GM12872 (cell line): ENCODE results near the gene NAA16.
A peak's percentile ranks its signal among the peaks of the same experiment; 100 is the strongest.

ENCODE experiments used
- TF ChIP-seq, protein P1 (sequence below): IDR thresholded peaks from 3 replicates; pipeline ENCODE4 v1.5.1; 2011; ENCODE audit warnings: low read depth, mild to moderate bottlenecking, low read length, moderate library complexity; ENCODE audit not compliant: insufficient read depth

Gene NAA16

DNA sequence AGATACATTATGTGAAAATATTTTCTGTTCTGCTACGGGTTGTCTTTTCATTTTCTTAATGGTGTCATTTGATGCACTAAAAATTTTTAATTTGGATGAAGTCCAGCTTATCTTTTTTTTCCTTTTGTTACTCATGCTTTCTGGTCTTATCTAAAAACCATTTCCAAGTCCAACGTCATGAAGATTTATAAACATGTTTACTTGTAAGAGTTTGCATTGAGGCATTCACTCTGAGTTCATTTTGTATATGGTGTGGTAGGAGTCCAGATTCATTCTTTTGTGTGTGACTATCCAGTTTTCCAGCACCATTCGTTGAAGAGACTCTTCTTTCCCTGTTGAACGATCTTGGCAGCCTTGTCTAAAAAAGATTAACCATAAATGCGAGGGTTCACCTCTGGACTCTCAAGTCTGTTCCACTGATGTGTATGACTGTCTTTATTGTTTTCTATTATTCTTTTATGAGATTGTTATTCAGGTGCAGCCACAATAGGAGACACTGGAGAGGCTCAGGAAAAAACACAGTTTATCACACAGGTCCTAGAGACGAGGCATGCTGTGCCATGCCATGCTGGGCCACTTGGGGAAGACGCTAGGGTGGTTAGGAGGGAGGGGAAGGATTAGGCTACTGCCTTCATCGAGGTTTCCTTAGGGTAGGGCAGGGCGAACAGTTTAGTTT is 35.0 kb downstream of the NAA16 start:
- TF ChIP-seq, protein P1, sequence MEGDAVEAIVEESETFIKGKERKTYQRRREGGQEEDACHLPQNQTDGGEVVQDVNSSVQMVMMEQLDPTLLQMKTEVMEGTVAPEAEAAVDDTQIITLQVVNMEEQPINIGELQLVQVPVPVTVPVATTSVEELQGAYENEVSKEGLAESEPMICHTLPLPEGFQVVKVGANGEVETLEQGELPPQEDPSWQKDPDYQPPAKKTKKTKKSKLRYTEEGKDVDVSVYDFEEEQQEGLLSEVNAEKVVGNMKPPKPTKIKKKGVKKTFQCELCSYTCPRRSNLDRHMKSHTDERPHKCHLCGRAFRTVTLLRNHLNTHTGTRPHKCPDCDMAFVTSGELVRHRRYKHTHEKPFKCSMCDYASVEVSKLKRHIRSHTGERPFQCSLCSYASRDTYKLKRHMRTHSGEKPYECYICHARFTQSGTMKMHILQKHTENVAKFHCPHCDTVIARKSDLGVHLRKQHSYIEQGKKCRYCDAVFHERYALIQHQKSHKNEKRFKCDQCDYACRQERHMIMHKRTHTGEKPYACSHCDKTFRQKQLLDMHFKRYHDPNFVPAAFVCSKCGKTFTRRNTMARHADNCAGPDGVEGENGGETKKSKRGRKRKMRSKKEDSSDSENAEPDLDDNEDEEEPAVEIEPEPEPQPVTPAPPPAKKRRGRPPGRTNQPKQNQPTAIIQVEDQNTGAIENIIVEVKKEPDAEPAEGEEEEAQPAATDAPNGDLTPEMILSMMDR = no peak

DNA sequence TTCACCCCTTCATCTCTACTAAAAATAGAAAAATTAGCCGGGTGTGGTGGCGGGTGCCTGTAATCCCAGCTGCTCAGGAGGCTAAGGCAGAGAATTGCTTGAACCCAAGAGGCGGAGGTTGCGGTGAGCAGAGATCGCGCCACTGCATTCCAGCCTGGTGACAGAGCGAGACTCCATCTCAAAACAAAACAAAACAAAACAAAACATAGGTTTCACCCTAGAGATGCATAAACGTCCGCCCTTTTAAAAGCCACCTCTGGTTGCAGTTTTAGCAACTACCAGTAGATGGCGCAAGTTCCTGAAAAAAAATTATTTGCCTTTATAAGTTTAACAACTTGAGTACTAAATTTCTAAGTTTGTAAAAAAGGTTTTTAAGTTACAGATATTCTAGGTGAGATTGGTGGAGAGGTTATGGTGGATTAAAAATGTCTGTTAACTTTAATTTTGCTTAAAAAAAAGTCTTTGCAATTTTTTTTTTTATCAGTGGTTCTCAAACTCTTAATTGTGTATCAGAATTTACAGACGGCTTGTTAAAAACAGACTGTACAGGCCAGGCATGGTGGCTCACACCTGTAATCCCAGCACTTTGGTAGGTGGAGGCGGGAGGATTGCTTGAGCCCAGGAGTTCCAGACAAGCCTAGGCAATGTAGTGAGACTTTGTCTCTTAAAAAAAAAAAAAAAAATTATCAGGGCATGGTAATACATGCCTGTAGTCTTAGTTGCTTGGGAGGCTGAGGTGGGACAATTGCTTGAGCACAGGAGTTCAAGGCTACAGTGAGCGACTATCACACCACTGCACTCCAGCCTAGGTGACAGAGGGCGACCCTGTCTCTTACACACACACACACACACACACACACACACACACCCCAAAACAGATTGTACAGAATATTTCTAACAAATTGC is 42.1 kb downstream of the NAA16 start:
- TF ChIP-seq, protein P1 = peak; percentile 67

DNA sequence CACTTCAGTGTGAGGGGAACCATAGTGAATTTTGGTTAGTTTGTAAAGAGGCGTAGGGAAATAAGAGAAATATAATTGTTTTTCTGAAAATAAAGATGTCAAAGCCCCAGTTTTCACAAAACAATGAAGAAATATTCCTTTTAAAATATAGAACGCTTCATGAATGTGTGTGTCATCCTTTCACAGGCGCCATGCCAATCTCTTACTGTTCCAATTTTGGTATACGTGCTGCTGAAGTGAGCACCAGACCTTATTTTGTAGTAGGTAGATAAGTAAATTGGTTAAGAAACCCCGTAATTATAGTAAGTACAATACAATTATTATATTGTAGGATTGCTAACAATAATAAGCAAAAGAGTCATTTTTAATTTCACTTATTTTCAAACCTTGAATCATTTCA is 43.3 kb downstream of the NAA16 start:
- TF ChIP-seq, protein P1 = no peak

DNA sequence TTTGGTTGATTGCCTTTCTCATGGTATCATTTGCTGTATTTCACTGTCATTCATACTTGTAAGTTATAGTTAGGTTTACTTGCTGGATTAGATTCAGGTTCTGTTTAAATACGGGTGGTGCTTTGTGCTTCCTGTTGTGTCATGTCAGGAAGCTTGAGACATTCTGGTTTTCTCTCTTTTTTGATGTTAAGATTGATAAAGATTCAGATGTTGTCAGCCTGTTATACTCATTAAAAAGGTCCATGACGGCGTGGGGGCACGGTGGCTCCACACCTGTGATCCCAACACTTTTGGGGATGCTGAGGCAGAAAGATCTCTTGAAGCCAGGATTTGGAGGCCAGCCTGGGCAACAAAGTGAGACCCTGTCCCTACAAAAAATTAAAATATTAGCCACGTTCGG is 45.7 kb downstream of the NAA16 start:
- TF ChIP-seq, protein P1 = no peak

DNA sequence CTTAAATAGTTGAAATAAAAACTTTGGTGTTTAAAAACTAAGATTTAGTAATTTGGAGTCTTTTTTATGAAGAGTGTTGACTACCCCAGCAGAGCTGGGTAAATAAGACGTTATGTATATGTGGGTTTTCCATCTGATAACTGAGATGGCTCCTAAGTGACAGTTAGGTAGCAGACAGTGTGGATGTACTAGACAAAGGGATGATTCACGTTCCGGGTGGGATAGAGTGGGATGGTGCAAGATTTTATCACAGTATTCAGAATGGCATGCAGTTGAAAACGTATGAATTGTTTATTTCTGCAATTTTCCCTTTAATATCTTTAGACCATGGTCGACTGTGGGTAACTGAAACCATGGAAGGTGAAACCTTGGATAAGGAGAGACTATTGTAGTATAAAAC is 50.4 kb downstream of the NAA16 start:
- TF ChIP-seq, protein P1 = no peak

DNA sequence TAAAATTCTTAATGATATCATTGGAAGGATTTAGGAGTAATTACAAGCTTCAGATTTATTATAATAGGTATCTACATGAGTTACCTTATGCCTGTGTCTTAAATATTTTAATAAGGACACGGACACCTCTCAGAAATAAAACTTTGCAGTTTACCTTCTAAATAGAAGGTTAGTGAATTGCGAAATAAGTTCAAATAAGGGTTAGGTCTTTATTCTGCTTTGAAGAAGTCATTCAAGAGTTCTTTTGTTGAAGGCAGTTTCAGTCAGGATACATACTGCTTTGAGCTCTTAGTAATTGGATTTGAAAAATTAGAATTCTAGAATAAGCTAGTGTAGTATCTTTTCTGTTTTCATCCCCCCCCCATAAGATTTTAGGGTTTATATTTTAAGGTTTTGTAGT is 53.0 kb downstream of the NAA16 start:
- TF ChIP-seq, protein P1 = no peak

DNA sequence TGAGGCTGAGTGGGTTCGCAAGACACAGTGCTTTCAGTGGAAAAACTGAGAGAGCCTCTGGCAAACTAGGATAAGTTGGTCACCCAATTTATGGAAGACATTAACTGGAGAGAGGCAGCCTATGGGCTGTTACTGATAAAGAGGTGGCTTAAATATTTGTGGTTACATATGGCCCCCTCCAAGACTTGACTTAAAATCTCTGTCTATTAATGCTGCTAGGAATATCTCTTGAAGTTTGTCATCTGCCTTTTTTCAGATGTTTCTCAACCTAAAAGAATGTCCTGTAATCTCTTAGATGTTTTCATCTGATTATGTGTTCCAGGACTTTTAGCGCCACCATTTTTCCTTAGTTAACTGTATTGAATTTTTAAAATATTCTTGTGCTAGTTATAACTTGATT is 54.6 kb downstream of the NAA16 start:
- TF ChIP-seq, protein P1 = no peak
